HG03175 (cell line): ENCODE measurements around the gene GTF3C5.
"Not testable (repeated sequence)": the region's sequence is repeated elsewhere in the genome, so short reads cannot be mapped to it uniquely, and the experiment has no call there.

ENCODE experiments used
- ATAC-seq: cut with Tn5 transposase; IDR thresholded peaks from one replicate; pipeline ENCODE4 v1.9.1; 2021; ENCODE audit warnings: mild to moderate bottlenecking, moderate library complexity; ENCODE audit not compliant: unreplicated experiment

Gene GTF3C5

GRCh38 chr9:133054194-133054890 lies 23.5 kb downstream of the GTF3C5 start:
- no peak for ATAC-seq

GRCh38 chr9:133054966-133055365 lies 24.2 kb downstream of the GTF3C5 start:
- no peak for ATAC-seq

- no peak for ATAC-seq
Measured at GRCh38 chr9:133055788-133056420, 25.1 kb downstream of the GTF3C5 start.

GRCh38 chr9:133056533-133056932 lies 25.7 kb downstream of the GTF3C5 start:
- no peak for ATAC-seq

GRCh38 chr9:133057006-133057405 lies 26.2 kb downstream of the GTF3C5 start:
- no peak for ATAC-seq

- no peak for ATAC-seq
Measured at GRCh38 chr9:133057553-133057952, 26.8 kb downstream of the GTF3C5 start.

GRCh38 chr9:133058071-133058470 lies 27.3 kb downstream of the GTF3C5 start:
- no peak for ATAC-seq

GRCh38 chr9:133058550-133059320 lies 27.9 kb downstream of the GTF3C5 start:
- ATAC-seq = no peak

GRCh38 chr9:133059623-133060022 lies 28.8 kb downstream of the GTF3C5 start:
- ATAC-seq = no peak

GRCh38 chr9:133060417-133060841 lies 29.6 kb downstream of the GTF3C5 start:
- no peak for ATAC-seq

GRCh38 chr9:133061019-133061763 lies 30.4 kb downstream of the GTF3C5 start:
- not testable (repeated sequence) for ATAC-seq

GRCh38 chr9:133061764-133062145 lies 31.0 kb downstream of the GTF3C5 start, which contains the start of gene CEL:
Gene CEL (plus strand): TSS chr9:133061981. CDS start chr9:133062003, 22 bp downstream.
- ATAC-seq = not testable (repeated sequence)

GRCh38 chr9:133062569-133062968 lies 31.8 kb downstream of the GTF3C5 start:
- ATAC-seq = not testable (repeated sequence)

GRCh38 chr9:133063159-133063499 lies 32.3 kb downstream of the GTF3C5 start:
- no peak for ATAC-seq

GRCh38 chr9:133063500-133064231 lies 32.9 kb downstream of the GTF3C5 start:
- no peak for ATAC-seq

- ATAC-seq = no peak
Measured at GRCh38 chr9:133064241-133065069, 33.7 kb downstream of the GTF3C5 start.

- ATAC-seq = no peak
Measured at GRCh38 chr9:133065070-133065388, 34.2 kb downstream of the GTF3C5 start.

GRCh38 chr9:133066181-133066983 lies 35.6 kb downstream of the GTF3C5 start:
- ATAC-seq = no peak

- ATAC-seq = no peak
Measured at GRCh38 chr9:133067006-133067405, 36.2 kb downstream of the GTF3C5 start.
